Transverse colon (tissue), 4 donors: ENCODE results near the gene SLK.

Experiments
- CTCF ChIP-seq, 5 experiments: fragments of 200-600 bp in 3 of 5; fragments of 450-650 bp in 2 of 5; sonication (generic) in 3 of 5; IDR thresholded peaks; 1 replicate in 2 of 5; 2 replicates in 3 of 5; pipeline ENCODE4 v1.5.1; 2016 to 2017; ENCODE audit warnings: antibody characterized with exemption in 5 of 5, inconsistent platforms in 3 of 5, mild to moderate bottlenecking in 2 of 5, moderate library complexity in 1 of 5
- EP300 ChIP-seq: sonication (generic); formaldehyde crosslinking; IDR thresholded peaks from one replicate; pipeline ENCODE4 v1.6.1; 2017; ENCODE audit warnings: antibody characterized with exemption, low read depth
- POLR2A ChIP-seq: fragments of 450-650 bp; IDR thresholded peaks from one replicate; pipeline ENCODE4 v1.6.1; 2016; ENCODE audit warnings: antibody characterized with exemption, mild to moderate bottlenecking, moderate library complexity
- POLR2AphosphoS5 ChIP-seq, 3 donors: sonication (generic); formaldehyde crosslinking; IDR thresholded peaks; one replicate each; pipeline ENCODE4 v1.6.1; 2016; ENCODE audit warnings: antibody characterized with exemption in 3 of 3

- no peak for TF ChIP-seq CTCF (IDR thresholded peaks at IDR 0.05)
- TF ChIP-seq POLR2A = no peak
- TF ChIP-seq POLR2AphosphoS5 (IDR thresholded peaks at IDR 0.05) = no peak
- no peak for TF ChIP-seq EP300
These were observed 51.5 kb downstream of the SLK start for GRCh38 chr10:104018471-104018870.
